A549 treated with RU486 at 1 μM for 4 hours (cell line): ENCODE results near the gene BPIFB2. TPM values are rescaled to one million over a fixed set of nuclear protein-coding genes. Genes with fewer than 3 reads are reported as not detected.

Experiments used
- total RNA-seq: library from RNA; stranded (reverse); fragments of 200-300 nt; extraction: Qiagen RNA extraction; gene quantifications from 5 replicates; pipeline ENCODE4 v1.2.3, GENCODE V29; 2022; ENCODE audit warnings: low read depth

BPIFB2 gene
- total RNA-seq = not detected in 5 replicates

GRCh38 chr20:33007376-33008335, at the start of gene BPIFB2:
Gene BPIFB2 (plus strand): TSS chr20:33007704. CDS start chr20:33008575, 871 bp downstream.

GRCh38 chr20:33004141-33004751, 3.3 kb upstream of the BPIFB2 start, which contains the start of gene SUN5:
Gene SUN5 (minus strand): TSS chr20:33004433. CDS start chr20:33004340, 93 bp downstream.

GRCh38 chr20:33031531-33031930, 24.0 kb downstream of the BPIFB2 start, which contains the start of gene BPIFB6:
Gene BPIFB6 (plus strand): TSS chr20:33031648. CDS start chr20:33031648, 0 bp downstream.

GRCh38 chr20:33053291-33054106, 46.0 kb downstream of the BPIFB2 start, which contains the start of gene BPIFB3:
Gene BPIFB3 (plus strand): TSS chr20:33053903. CDS start chr20:33055436, 1,533 bp downstream.

Other genes starting within 250 kb of the BPIFB2 start
- 3.8 to 4.9 TPM (median 4.2 TPM) in 5 replicates for gene DNMT3B, start 245.3 kb upstream of the BPIFB2 start, total RNA-seq
- gene MAPRE1, start 187.8 kb upstream of the BPIFB2 start, total RNA-seq = 107 to 165 TPM (median 145 TPM) in 5 replicates
- not detected in 5 replicates for gene EFCAB8, start 148.8 kb upstream of the BPIFB2 start, total RNA-seq
- not detected in 5 replicates for gene SUN5, start 3.3 kb upstream of the BPIFB2 start, total RNA-seq
- gene BPIFB6, start 23.9 kb downstream of the BPIFB2 start, total RNA-seq = not detected in 5 replicates
- gene BPIFB3, start 46.2 kb downstream of the BPIFB2 start, total RNA-seq = not detected in 5 replicates
- gene BPIFB4, start 71.9 kb downstream of the BPIFB2 start, total RNA-seq = not detected in 5 replicates
- not detected in 5 replicates for gene BPIFA2, start 160.5 kb downstream of the BPIFB2 start, total RNA-seq
- gene BPIFA3, start 209.6 kb downstream of the BPIFB2 start, total RNA-seq = not detected in 5 replicates
- not detected in 5 replicates for gene BPIFA1, start 228.3 kb downstream of the BPIFB2 start, total RNA-seq